MM.1S (cell line): ENCODE data around the gene SPDYE16.
"Not testable (repeated sequence)": the region's sequence is repeated elsewhere in the genome, so short reads cannot be mapped to it uniquely, and the experiment has no call there.

Experiments used
- CTCF ChIP-seq: fragments of 300-600 bp; sonication (generic); IDR thresholded peaks from 2 replicates; pipeline ENCODE4 v1.5.1; 2016; ENCODE audit warnings: antibody characterized with exemption, low read length, mixed read lengths
- EZH2 ChIP-seq: fragments of 300-600 bp; sonication (generic); optimal IDR thresholded peaks from 2 replicates; pipeline ENCODE3; 2017; ENCODE audit warnings: low read depth, mild to moderate bottlenecking, antibody characterized with exemption, low read length, mixed read lengths
- EZH2phosphoT487 ChIP-seq: fragments of 300-600 bp; sonication (generic); IDR thresholded peaks from 2 replicates; pipeline ENCODE4 v1.6.1; 2018; ENCODE audit warnings: antibody characterized with exemption, low read length

DNA sequence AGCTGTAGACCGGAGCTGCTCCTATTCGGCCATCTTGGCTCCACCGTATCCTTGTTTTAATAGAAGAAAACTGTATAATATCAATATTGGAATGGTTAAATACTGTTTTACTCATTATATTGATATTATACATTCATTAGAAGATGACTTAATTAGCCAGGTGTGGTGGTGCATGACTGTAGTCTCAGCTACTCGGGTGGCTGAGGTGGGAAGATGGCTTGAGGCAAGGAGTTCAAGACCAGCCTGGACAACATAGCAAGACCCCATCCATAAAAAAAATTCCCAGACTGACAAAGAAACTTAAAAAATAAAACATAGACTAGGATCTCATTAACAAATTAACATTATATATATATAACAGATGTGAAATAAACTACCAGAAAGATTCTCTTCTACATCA lies 24.2 kb upstream of the SPDYE16 start:
- TF ChIP-seq CTCF, EZH2, EZH2phosphoT487: not testable (repeated sequence)
